GM18508 (cell line): ENCODE results near the gene PAQR6.

Experiments
- ATAC-seq: cut with Tn5 transposase; IDR thresholded peaks from one replicate; pipeline ENCODE4 v1.9.1; 2021; ENCODE audit warnings: moderate number of reproducible peaks; ENCODE audit not compliant: insufficient read depth, unreplicated experiment

Gene PAQR6

DNA sequence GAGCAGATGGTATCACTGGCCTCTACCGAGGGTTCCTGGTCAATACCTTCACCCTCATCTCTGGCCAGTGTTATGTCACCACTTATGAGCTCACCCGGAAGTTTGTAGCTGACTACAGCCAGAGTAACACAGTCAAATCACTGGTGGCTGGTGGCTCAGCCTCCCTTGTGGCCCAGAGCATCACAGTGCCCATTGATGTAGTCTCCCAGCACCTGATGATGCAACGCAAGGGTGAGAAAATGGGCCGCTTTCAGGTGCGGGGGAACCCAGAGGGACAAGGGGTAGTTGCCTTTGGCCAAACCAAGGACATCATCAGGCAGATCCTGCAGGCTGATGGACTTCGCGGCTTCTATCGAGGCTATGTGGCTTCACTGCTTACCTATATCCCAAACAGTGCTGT lies 47.8 kb downstream of the PAQR6 start:
- no peak for ATAC-seq

DNA sequence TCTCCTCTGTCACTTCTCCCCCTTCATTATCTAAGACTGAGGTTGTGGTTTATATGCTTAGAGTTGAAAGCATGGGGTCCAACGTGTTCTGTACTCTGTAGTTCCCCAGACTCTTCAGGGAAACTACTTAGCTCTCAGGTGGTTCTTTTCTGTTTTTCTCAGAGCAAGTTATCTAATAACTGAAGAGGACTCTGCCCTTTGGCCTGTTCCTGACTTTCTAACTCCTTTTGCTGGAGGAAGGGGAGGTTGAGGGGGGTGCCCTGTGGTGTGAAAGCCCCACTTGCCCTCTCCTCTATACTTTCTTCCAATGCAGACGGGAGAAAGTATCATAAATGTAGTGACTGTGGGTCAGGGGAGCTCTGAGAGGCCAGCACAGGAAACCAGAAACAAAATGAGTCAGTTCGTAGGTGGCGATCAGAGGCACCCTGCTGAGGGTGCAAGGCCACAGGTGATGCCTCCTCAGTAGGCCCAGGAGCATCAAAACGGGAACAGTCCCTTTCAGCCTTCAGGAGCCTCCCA lies 49.0 kb downstream of the PAQR6 start:
- no peak for ATAC-seq

DNA sequence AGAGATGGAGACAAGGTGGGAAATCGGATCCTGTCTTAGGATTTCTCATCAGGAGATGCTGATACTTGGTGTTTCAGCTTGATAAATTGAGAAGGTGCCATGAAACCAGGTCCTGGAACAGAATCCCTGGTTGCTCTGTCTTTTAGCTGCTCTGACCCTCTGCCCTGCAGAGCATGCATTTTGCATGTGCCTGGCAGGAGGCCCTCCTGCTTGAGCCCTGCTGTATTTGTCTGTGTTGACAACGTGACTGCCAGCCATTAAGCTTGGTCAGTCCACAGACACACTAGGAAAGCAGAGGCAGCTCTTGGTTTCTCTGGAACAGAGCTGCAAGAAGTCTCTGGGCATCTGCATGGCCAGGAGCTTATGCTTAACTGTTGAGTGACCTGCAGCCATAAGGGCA lies 51.4 kb downstream of the PAQR6 start:
- no peak for ATAC-seq

DNA sequence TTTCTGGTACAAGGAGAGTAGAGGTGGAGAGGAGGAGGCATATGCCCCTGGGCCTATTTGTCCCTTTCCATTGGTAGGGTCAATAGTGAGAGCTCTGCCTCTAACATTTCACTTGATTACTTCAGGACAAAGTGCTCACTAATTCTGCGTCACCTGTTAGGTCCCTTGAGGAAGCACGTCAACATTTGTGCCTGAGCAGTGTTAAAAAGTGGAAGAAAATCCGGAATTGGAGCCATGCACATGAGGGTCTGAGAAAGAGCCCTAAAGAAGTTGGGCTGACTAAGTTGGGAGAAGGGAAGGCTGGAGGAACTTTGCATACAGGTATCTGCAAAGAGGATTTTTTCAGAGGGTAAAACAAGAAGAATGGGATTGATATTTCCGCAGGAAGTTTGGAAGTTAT lies 52.0 kb downstream of the PAQR6 start:
- ATAC-seq, result no peak

DNA sequence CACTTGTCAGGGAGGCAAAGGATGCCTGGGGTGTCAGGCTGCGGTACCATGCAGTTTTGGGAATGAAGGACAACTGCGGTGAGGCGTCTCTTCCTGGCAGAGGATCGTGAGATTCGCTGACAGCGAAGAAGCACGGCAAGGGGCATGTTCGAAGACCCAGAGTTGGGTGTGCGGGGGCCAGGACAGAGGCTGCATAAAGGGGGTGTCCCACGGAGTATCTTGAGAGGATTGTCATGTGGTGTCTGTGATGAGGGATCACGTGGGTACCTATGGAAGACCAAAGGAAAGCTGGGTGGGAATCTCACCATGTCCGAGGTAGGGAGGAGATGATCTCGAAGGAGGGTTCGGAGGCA lies 53.6 kb downstream of the PAQR6 start:
- no peak for ATAC-seq

DNA sequence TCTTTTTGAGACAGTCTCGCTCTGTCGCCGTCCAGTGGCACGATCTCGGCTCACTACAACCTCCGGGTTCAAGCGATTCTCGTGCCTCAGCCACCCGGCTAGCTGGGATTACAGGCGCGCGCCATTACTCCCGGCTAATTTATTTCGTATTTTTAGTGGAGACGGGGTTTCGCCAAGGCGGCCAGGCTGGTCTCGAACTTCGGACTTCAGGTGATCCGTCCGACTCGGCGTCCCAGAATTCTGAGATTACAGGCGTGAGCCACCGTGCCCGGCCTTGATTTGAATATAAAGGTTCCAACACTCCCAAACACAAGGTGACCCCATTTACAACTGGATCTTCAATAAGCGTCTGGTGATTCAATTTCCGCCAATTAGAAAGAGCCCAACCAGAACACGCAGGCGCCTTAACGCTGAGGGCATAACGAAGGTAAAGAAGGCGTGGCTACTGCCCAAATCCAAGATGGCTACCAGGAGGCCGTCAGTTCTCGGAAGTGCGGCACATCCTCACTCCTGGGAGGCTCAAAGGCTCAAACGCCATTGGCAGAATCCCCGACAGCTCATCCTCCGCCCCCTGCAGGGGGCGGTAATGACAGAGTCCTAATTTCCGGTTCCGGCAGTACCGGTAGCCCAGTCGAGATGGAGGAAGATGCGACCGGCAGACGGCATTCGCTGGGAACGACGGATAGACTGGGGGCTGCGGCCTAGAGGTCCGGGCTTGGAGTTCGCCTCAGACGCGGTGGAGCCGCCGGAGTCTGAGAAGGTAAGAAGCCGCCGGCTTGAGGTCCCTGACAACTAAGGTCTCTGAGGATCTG lies 54.2 kb downstream of the PAQR6 start, which contains the start of gene SLC25A44:
Gene SLC25A44, plus strand, starts transcription at position 617 of the 812 bp plus-strand sequence. CDS start 5,744 bp downstream, outside the sequence.
- ATAC-seq, result peak; percentile 79
